Right hindlimb (tissue), 1 donor: Measurements from ENCODE around the gene CAMSAP2.
"Not testable (repeated sequence)": the region's sequence is repeated elsewhere in the genome, so short reads cannot be mapped to it uniquely, and the experiment has no call there.

Source experiments
- DNase-seq: peaks from one replicate; pipeline ENCODE4 v3.0.0-alpha.2; 2018

Gene CAMSAP2

DNA sequence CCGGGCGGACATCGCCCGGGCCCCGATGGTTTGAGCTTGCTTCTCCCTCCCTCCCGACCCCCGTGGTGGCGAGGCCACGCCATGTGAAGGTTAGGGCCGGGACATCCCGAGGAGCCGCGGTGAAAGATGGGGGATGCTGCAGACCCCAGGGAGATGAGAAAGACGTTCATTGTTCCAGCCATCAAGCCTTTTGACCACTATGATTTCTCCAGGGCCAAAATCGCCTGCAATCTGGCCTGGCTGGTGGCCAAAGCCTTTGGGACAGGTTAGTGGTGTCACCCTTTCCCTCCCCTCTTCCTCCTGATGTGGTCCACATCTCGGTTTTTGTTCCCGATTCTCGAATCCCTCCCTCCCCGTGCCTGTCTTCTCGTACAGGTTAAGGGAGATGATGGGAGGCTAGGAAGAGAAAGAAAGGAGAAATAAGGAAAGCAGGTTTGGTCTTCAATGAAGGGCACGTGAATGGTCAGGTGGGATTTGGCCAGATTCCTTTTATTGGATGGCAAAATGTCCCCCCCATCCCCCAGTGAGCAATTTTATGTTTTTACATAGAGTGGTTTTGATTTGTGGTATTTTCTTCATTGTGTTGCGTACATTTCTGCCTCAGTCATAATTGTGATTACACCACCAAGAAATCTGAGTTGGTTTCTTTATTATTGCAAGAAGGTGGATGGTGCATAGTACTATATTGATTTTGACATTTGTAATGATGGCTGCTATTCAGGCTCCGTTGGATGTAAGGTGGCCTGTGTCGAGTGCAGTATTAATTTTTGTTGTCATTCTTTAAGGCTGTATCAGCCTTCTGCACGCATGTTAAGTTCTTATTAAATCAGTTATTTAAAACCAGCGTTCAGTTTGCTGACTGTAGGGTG lies 1.2 kb downstream of the CAMSAP2 start:
- no peak for DNase-seq

DNA sequence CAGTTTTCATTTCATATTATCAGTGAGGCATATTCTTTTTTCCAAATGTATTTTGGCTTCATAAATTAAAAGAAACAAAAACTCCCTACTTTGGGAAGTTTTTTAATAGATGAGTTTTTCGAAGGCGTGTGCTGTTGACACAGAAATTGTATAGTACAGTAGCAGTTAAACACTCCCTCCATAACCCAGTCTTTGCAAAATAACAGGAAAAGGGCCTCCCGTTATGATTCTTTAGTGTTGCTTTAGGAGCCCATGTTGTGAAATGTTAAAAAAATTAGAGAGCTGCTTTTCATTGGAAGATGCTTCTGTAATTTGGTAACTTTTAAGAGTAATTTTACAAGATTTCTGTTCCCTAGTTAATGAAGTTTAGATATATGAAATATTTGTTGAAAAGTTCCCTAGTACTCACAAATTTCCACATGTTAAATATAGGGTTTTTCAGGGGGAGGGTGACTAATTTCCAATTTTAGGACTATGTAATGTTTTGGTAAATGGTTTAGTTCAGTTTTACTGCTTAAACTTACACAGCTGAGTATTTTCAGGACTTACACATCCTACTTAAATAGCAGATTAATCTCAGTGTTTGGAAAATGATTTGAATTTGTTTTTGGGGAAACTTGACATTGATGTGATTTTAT lies 2.0 kb downstream of the CAMSAP2 start:
- no peak for DNase-seq

DNA sequence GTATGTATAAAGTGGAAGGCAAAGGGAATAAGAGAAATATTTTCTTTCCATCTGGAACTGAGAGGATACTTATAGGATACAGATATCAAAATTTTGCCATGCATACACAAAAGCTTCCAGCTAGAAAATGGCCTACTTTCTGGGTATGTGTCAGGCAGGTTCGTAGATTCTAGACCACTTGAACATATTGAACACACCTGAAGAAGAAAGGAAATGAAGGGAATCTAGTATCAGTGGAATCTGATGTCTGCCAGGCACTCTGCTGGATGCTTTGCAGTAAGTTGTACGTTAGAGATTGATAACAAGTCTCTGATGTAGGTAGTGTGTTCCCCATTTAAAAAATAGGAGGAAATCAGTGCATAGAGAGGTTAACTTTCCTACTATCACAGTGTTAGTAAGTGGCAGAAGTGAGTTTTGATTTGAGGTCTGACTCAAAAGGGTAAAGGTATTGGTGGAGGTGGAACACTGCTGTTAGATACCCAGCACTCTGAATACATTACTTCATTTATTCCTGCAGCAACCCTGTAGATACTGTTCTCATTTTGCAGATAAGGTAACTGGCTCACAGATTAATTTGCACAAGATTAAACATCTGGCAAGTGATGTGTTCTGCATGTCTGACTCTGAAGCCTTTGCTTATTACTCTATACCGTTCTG lies 3.0 kb downstream of the CAMSAP2 start:
- no peak for DNase-seq

DNA sequence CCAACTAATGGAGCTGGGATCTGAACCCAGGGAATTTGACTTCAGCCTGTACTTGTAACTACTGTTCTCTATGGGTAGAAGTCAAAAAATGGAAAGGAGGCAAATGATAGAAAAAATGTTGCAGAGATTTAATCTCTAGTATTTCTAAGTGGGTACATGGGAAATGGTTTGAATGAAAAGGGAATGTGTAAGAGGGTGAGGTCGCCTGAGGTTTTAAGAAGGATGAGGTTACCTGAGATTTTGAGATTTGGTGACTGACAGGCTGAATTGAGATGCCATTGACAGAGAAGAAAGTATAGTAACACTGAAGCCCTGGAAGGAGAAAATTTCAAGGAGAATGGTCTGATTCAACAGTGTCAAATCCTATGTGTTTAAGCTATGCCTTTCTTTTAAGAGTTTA lies 5.5 kb downstream of the CAMSAP2 start:
- DNase-seq = no peak

DNA sequence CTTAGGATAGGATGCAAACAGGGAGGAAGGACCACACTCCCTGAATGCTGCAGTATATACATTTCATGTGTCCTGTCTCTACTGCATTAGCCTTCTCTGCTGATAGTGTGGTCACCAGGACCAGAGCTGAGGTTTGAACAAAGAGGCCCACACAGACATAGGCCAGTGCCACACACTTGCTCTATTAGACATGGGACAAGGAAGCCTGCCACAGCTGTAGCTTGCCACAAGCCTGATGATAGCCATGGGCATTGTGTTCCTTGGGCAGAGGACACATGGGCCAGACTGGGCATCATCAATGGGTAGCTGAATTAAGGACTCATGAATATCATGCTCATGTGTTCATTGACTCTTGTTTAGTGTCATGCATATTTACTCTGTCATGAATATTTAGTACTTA lies 10.4 kb downstream of the CAMSAP2 start:
- DNase-seq = no peak

DNA sequence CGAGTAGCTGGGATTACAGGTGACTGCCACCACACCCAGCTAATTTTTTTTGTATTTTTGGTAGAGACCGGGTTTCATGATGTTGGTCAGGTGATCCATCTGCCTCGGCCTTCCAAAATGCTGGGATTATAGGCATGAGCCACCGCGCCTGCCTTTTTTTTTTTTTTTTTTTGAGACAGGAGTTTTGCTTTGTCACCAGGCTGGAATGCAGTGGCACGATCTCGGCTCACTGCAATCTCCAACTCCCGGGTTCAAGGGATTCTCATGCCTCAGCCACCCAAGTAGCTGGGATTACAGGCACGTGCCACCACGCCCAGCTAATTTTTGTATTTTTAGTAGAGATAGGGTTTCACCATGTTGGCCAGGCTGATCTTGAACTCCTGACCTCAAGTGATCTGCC lies 12.1 kb downstream of the CAMSAP2 start:
- not testable (repeated sequence) for DNase-seq

DNA sequence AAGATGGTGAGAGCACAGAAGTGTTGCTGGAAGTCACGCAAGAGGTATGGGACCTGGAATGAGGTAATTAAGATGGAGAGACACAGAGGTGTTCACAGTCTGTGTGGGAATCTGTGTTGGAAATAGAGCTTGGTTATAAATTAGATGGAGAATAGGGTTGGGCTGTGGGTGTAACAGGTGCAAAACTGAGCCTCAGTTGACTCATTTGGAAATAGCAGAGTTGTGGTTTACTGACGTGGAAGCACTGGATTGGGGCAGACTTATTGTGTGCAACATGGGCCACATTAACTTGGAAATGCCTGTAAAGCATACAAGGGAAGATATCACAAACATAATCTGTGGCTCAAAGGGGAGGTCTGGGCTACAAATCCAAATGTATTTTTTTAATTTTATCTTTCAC lies 13.0 kb downstream of the CAMSAP2 start:
- no peak for DNase-seq

DNA sequence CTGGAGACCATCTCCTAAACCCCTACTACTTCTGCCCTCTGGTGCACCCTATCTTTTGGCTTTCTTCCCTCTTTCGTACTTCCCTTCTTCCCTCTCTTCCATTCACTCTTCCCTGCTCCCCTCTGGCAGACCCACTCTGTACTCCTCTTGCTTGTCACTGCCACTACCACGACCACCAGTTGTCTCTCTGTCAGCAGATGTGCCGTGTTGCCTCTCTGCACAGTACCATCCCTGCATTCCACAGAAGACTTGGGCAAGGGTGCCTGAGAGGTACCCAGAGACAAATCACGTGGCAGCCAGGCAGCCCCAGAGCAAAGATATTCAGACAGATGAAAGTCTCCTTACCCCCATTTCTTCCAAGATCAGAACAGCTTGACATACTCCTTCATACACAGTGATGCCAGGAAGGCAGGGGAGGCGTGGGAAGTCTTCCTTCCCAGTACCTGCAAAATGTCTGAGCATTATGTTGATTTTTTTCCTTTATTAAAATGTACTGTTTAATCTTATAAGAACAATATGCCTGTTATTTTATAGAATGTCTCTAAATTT lies 15.0 kb downstream of the CAMSAP2 start:
- no peak for DNase-seq

DNA sequence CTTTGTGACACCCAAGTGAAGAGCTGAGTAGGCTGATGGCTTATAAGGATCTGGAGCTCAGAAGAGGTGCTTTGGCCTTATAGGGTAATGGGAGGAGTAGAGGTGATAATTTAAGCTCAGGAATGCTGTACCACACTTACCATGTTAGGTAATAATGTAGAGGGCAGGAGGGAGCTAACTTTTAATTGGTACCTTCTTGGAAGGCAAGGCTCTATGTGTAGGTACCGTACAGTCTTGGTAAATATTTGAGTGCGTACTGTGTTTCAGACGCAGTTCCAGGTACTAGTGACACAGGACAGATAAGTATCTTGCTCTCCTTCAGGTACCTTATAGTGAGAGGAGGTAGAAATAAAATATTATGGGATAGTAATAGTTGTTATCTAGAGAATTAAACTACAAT lies 16.8 kb downstream of the CAMSAP2 start:
- no peak for DNase-seq

DNA sequence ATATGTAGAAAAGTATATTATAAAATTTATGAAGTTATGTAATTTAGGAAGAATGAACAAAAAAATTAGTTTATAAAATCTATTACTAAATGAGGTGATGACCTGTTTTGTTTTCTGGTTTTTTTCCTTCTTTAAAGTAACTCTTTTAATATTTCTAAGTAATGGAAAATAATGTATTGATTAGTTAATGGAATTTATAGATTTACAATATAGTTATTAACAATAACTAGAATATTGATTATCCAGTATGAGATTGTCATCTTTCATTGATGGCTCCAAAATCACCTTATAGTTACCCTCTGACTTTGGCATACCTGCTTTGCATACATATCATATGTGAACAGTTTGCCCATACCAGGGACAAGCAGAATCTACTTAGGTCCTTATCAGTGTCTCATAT lies 23.4 kb downstream of the CAMSAP2 start:
- no peak for DNase-seq

DNA sequence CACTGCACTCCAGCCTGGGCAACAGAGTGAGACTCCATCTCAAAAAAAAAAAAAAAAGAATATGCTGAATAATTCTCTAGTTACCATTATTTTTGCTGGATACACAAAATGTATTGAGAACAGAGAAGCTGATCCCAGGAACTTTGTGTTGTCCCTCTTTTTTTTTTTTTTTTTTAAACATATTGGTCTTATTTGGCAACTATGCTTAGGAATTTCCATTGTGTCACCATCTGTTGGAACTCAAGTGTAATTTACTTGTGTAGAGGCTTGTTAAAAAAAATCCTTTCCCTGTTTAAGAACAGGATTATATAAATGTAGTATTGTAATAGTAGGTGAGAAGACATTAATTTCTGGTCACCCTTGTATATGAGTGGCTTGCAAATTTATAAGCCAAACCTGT lies 28.6 kb downstream of the CAMSAP2 start:
- no peak for DNase-seq

DNA sequence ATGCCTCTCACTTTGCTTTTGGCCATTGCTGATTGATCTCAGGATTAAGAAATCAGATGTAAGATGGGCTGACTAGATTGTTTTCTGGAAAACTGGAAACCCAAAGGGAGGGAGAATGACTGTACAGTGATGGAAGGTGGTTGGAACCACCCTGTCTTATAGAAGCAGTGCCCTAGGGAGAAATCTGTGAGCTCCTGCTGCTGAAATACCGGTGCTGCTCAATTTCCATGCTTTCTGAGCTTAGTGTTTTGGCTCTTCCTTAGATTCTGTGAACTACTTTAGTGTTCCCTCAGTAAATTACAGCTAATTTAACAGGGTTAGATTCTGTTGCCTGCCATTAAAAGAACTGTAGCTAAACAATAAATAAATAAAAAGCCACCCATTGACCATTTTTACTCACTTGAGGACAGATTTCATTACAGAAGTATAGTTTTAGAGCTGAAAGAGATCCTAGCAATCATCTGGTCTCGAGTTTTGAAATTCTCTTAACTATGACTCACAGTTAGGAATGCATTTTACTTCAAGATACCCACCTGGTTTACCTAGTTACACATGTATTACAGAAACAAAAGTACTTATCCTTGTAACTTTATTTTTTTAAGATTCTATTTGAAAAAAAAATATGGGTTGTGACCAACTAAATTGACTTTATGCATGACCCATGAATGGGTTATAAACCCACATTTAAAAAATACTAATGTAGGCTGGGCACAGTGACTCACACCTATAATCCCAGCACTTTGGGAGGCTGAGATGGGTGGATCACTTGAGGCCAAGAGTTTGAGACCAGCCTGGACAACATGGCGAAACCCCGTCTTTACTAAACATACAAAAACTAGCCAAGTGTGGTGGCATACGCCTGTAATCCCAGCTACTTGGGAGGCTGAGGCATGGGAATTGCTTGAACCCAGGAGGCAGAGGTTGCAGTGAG lies 33.2 kb downstream of the CAMSAP2 start:
- no peak for DNase-seq

DNA sequence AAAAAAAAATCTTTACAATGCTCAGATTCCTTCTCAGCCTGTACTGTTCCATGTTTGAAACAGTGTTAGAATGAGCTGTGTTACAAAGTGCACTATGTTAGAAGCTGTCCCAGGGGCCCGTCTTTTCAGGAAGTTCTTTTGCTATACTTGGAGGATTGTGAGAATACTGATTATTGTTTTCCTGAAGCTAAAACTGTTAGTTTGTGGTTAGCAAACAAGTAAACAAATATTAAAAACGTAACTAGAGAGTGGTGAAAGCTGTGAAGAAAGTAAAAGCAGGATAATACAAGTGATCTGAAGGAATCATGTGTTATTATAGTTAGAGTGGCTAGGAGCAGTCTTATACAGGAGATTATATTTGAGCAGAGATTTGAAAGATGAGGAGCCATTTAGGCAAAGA lies 35.6 kb downstream of the CAMSAP2 start:
- no peak for DNase-seq

DNA sequence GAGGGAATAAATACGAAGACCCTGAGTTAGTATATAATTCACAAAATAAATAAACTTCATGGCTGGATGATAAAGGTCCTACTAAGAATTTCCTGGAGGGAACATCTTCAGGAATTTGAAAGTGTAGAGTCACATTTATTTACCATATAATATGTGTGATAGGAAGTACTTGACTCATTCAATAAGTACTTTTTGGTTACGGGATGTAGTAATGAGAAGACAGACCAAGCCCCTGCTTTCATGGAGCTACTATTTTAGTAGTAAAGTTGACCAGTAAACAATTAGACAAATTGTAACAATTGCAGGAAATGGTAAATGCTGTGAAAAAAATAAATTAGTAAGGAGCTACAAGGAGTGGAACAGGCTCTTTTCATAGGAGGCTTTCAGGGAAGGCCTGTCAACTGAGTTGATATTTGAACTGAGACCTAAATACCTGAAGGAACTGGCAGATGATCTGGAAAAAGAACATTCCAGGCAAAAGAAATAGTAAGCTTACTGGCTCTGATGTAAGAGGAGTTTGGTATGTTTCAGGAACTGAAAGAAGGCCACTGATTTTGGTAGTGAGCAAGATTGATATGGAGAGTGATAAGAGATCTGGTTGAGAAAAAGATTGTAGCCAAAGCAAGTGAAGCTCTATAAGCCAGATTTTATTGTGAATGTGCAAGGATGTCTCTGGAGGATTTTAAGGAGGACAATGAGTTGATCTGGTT lies 36.2 kb downstream of the CAMSAP2 start:
- DNase-seq = no peak

DNA sequence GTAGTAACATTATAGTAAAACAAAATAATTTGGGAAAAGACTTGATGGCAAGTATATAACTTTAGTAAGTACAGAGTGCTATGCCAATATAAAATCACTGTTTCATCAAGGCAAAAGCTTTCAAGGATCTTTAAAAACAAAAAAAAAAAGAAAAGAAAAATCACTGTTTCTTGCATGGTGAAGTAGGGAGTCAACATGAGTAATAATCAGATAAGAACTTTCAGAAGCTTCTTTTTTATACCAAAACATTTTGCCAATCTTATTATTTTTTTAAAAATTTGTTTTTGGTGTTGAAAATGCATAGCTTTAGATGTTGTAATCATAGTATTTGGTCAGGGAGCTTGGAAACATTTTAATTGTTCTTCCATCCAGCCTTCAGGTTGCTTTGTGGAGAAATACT lies 37.2 kb downstream of the CAMSAP2 start:
- DNase-seq = no peak

DNA sequence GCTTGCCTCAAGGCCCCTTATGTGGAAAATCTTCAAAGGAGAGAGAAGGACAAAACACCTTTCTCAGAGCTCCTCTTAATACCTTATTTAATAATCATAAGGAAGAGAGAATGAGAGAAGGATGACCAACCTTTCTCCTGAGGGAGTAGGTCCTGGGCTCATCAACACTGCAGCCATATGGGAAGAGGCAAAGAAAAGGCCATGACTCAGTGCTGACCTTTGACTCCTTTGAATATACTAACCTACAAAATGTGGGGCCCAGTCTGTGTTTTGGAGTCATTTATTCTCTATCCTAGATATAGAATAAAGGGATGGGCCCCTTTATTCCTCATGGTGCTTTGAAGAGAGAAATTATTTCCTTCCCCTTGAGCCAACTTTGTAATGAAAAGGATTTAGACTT lies 38.3 kb downstream of the CAMSAP2 start:
- DNase-seq = no peak

DNA sequence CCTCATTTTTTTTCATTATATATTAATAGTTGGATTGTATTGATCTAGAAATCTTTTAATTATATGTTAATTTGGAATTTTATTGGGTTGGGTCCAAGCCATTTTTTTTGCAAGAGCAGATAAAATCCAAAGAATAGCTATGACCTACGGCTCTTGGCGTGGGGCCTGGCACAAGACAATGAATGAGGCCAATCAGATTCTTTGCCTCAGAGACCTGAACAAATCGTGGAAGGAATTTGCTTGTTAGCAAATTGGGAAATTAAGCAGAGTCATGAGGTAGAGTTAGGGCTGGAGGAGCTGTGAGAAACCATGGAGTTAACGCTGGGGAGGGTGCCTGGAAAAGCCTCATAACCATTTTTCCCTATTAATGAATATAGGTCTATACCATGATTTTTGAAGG lies 40.1 kb downstream of the CAMSAP2 start:
- DNase-seq = no peak

DNA sequence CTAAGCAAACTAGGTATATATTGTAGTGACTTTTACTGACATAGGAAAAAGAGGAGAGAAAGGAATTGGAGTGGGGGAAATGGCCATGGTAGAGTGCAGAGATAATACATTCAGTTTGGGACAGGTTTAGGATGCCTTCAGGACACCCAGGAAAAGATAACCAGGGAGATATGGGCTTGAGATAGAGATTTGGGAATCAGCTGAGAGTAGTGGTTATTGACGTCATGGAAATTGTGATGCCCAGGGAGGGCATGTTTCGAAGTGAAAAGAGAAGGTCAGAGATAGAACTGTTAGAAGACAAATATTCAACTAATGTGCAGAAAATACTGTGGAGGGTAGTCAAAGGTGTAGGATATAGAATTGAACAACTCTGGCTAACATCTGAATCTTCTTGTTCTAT lies 40.6 kb downstream of the CAMSAP2 start:
- DNase-seq = no peak

DNA sequence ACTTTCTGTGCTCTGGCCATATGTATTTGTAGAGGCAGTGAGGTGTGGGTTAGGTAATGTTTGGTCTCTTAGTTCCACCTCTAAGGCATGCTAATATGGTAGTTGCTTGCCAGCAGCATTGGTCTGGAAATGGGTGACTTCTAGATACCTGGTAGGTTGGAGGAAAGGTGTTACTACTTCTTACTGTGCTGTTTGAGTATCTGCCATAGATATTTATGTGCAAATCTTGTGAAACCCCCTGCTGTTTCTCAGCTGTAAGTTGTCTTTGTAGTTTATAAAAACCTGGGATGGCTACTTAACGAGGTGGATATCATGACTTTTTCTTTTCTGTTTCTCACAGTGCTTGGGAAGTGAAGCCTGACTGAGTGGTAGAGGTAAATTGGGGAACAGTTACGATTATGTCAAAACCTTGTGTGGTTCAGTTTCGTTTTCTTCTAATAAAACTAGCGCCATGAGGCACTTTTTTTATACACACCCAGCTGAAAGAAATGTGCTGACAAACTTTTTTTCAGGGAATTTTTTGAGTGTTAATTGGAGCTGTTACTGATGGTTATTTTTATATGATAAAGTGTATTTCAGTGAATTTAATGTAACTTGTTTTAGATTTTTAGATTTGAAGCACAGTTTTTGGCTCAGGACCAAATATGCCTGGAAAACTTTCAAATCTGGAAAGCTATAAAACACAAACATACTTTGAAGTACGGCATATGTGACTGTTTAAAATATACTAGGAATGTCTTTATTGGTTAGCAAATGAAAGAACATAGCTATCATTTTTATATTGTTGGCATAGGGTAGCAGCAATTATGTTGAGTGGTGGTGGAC lies 42.1 kb downstream of the CAMSAP2 start:
- no peak for DNase-seq

DNA sequence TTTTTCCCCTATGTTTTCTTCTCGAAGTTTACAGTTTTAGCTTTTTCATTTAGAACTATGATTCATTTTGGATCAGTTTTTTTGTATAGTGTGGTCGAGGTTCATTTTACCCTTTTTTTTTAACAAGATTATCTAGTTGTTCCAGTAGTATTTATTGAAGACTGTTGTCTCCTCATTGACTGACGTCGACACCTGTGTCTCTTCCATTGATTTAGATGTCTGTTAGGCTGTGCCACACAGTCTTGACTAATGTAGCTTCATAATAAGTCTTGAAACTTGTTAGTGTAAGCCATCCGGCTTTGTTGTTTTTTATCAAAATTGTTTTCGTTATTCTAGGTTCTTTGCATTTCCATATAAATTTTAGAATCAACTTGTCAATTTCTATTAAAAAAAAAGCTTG lies 45.2 kb downstream of the CAMSAP2 start:
- DNase-seq = no peak

DNA sequence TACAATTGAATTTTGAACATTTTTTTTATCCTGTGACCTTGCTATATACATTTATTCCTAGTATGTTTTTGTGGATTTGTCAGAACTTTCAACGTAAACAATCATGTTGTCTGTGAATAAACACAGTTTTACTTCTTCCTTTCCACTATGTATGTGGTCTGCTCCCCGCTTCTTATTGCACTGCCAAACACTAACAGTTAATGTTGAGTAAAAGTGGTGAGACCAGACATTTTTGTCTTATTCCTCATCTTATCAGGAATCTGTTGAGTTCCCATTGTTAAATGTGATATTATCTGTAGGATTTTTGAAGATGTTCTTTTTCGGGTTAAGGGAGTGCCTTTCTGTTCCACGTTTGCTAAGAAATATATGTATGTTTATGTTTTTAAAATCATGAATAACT lies 45.9 kb downstream of the CAMSAP2 start:
- no peak for DNase-seq
